GM23338 (cell line): ENCODE measurements around the gene ARMC5.

Experiments used
- CREB1 ChIP-seq: fragments of 250-450 bp; sonication (Bioruptor Pico); IDR thresholded peaks from 2 replicates; pipeline ENCODE4 v1.5.0; 2020; ENCODE audit warnings: low read depth, mild to moderate bottlenecking, moderate library complexity
- EZH2 ChIP-seq: fragments of 200-600 bp; sonication (generic); IDR thresholded peaks from one replicate; pipeline ENCODE4 v1.8.0; 2017; ENCODE audit warnings: antibody characterized with exemption, mild to moderate bottlenecking, low read depth; ENCODE audit not compliant: unreplicated experiment
- EZH2phosphoT487 ChIP-seq: fragments of 200-600 bp; sonication (generic); IDR thresholded peaks from one replicate; pipeline ENCODE4 v1.8.1; 2018; ENCODE audit warnings: antibody characterized with exemption; ENCODE audit not compliant: unreplicated experiment
- JUNB ChIP-seq: IDR thresholded peaks from one replicate; pipeline ENCODE4 v1.6.1; 2016; ENCODE audit warnings: antibody characterized with exemption; ENCODE audit not compliant: unreplicated experiment
- POLR2AphosphoS5 ChIP-seq: IDR thresholded peaks from 2 replicates; pipeline ENCODE4 v1.6.1; 2016; ENCODE audit warnings: antibody characterized with exemption, low read depth
- ZNF331 ChIP-seq: fragments of 250-450 bp; sonication (Bioruptor Pico); IDR thresholded peaks from 2 replicates; pipeline ENCODE4 v1.5.0; 2020; ENCODE audit warnings: low read depth, mild to moderate bottlenecking, moderate library complexity
- TF ChIP-seq, protein P1 (sequence below), 2 experiments: fragments of 200-600 bp in 1 of 2; sonication (generic) in 1 of 2; conservative IDR thresholded peaks; 2 replicates each; pipeline versions ENCODE4 v1.5.1 to v1.6.1; 2016 to 2017; ENCODE audit warnings: antibody characterized with exemption in 2 of 2, low read depth in 2 of 2, mild to moderate bottlenecking in 2 of 2, moderate library complexity in 1 of 2
- TF ChIP-seq, protein P2 (sequence below): IDR thresholded peaks from one replicate; pipeline ENCODE4 v1.6.1; 2018; ENCODE audit warnings: antibody characterized with exemption; ENCODE audit not compliant: unreplicated experiment

DNA sequence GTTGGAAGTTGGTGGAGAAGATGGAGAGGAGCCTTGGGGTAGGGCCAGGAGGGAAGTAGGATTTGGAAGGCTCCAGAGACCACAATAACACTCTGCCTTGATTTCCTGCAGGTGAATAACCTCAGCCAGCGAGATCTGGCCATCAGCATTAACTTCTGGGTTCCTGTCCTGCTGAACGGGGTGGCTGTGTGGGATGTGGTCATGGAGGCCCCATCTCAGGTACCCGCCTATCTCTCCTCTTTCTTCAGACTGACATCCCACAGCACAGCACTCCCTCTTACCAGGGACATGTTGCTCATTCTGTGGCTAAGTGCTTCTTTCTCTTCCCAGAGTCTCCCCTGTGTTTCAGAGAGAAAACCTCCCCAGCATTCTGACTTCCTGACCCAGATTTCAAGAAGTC is 36.1 kb upstream of the ARMC5 start:
- TF ChIP-seq, protein P1, sequence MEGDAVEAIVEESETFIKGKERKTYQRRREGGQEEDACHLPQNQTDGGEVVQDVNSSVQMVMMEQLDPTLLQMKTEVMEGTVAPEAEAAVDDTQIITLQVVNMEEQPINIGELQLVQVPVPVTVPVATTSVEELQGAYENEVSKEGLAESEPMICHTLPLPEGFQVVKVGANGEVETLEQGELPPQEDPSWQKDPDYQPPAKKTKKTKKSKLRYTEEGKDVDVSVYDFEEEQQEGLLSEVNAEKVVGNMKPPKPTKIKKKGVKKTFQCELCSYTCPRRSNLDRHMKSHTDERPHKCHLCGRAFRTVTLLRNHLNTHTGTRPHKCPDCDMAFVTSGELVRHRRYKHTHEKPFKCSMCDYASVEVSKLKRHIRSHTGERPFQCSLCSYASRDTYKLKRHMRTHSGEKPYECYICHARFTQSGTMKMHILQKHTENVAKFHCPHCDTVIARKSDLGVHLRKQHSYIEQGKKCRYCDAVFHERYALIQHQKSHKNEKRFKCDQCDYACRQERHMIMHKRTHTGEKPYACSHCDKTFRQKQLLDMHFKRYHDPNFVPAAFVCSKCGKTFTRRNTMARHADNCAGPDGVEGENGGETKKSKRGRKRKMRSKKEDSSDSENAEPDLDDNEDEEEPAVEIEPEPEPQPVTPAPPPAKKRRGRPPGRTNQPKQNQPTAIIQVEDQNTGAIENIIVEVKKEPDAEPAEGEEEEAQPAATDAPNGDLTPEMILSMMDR (conservative IDR thresholded peaks at IDR 0.05; ENCODE audit: low read depth in 2 of 2): no peak
- TF ChIP-seq, protein P2, sequence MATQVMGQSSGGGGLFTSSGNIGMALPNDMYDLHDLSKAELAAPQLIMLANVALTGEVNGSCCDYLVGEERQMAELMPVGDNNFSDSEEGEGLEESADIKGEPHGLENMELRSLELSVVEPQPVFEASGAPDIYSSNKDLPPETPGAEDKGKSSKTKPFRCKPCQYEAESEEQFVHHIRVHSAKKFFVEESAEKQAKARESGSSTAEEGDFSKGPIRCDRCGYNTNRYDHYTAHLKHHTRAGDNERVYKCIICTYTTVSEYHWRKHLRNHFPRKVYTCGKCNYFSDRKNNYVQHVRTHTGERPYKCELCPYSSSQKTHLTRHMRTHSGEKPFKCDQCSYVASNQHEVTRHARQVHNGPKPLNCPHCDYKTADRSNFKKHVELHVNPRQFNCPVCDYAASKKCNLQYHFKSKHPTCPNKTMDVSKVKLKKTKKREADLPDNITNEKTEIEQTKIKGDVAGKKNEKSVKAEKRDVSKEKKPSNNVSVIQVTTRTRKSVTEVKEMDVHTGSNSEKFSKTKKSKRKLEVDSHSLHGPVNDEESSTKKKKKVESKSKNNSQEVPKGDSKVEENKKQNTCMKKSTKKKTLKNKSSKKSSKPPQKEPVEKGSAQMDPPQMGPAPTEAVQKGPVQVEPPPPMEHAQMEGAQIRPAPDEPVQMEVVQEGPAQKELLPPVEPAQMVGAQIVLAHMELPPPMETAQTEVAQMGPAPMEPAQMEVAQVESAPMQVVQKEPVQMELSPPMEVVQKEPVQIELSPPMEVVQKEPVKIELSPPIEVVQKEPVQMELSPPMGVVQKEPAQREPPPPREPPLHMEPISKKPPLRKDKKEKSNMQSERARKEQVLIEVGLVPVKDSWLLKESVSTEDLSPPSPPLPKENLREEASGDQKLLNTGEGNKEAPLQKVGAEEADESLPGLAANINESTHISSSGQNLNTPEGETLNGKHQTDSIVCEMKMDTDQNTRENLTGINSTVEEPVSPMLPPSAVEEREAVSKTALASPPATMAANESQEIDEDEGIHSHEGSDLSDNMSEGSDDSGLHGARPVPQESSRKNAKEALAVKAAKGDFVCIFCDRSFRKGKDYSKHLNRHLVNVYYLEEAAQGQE: no peak
- TF ChIP-seq POLR2AphosphoS5 (no peak), CREB1 (CRISPR knock-in tag) (no peak), ZNF331 (no peak), JUNB (no peak), EZH2 (no peak), EZH2phosphoT487 (no peak)
